Liver (tissue), 9 donors: Measurements from ENCODE around the gene ZKSCAN1. TPM values are rescaled to one million over a fixed set of nuclear protein-coding genes. Genes with fewer than 3 reads are reported as not detected.

Experiments
- DNase-seq: peaks from one replicate; pipeline ENCODE4 v3.0.0-alpha.2; 2017; ENCODE audit warnings: low spot score
- H3K27ac ChIP-seq, 2 donors: one replicate each; pipeline ENCODE4 v1.7.0; 2013; ENCODE audit warnings: inconsistent platforms in 2 of 2, low read length in 2 of 2, control low read depth in 1 of 2, low read depth in 1 of 2, mild to moderate bottlenecking in 1 of 2
- H3K27me3 ChIP-seq, 4 donors: one replicate each; pipeline versions ENCODE4 v1.6.1 to v1.7.0; 2013; ENCODE audit warnings: low read length in 3 of 4, inconsistent platforms in 1 of 4, mild to moderate bottlenecking in 1 of 4, moderate library complexity in 1 of 4; ENCODE audit not compliant: control insufficient read depth in 4 of 4, insufficient read depth in 4 of 4
- H3K36me3 ChIP-seq, 4 donors: one replicate each; pipeline versions ENCODE4 v1.6.1 to v1.7.0; 2013; ENCODE audit warnings: low read length in 3 of 4, mild to moderate bottlenecking in 3 of 4, low read depth in 1 of 4, moderate library complexity in 1 of 4; ENCODE audit not compliant: control insufficient read depth in 4 of 4, insufficient read depth in 3 of 4
- H3K4me1 ChIP-seq, 4 donors: one replicate each; pipeline versions ENCODE4 v1.6.1 to v1.7.0; 2013; ENCODE audit warnings: low read length in 3 of 4, mild to moderate bottlenecking in 3 of 4, moderate library complexity in 1 of 4; ENCODE audit not compliant: control insufficient read depth in 4 of 4, insufficient read depth in 4 of 4
- H3K4me3 ChIP-seq, 3 donors: one replicate each; pipeline versions ENCODE4 v1.6.1 to v1.7.0; 2013; ENCODE audit warnings: low read length in 3 of 3, control low read depth in 1 of 3, low read depth in 1 of 3, mild to moderate bottlenecking in 1 of 3
- H3K9ac ChIP-seq, 2 donors: one replicate each; pipeline ENCODE4 v1.7.0; 2013; ENCODE audit warnings: low read length in 2 of 2, mild to moderate bottlenecking in 2 of 2, moderate library complexity in 2 of 2, control low read depth in 1 of 2, low read depth in 1 of 2
- H3K9me3 ChIP-seq, 4 donors: one replicate each; pipeline versions ENCODE4 v1.6.1 to v1.7.0; 2013; ENCODE audit warnings: low read length in 3 of 4; ENCODE audit not compliant: control insufficient read depth in 4 of 4
- ATF3 ChIP-seq: IDR thresholded peaks from 2 replicates; pipeline ENCODE4 v1.6.1; 2016; ENCODE audit warnings: antibody characterized with exemption
- CTCF ChIP-seq: fragments of 150-350 bp; IDR thresholded peaks from 2 replicates; pipeline ENCODE4 v1.5.1; 2017; ENCODE audit warnings: improper control_type of control experiment, low read depth, low read length; ENCODE audit not compliant: missing input control
- EGR1 ChIP-seq, 2 donors: IDR thresholded peaks; 2 replicates each; pipeline ENCODE4 v1.6.1; 2016 to 2018; ENCODE audit warnings: antibody characterized with exemption in 2 of 2, low read depth in 2 of 2
- FOXA1 ChIP-seq: IDR thresholded peaks from 2 replicates; pipeline ENCODE4 v1.6.1; 2016; ENCODE audit warnings: antibody characterized with exemption
- FOXA2 ChIP-seq: IDR thresholded peaks from 2 replicates; pipeline ENCODE4 v1.6.1; 2016; ENCODE audit warnings: antibody characterized with exemption
- GABPA ChIP-seq, 2 donors: IDR thresholded peaks in 1 of 2; conservative IDR thresholded peaks in 1 of 2; 2 replicates each; pipeline ENCODE4 v1.6.1; 2016; ENCODE audit warnings: antibody characterized with exemption in 2 of 2, mild to moderate bottlenecking in 1 of 2, moderate library complexity in 1 of 2
- HNF4A ChIP-seq, 2 donors: conservative IDR thresholded peaks; 2 replicates each; pipeline ENCODE4 v1.6.1; 2016; ENCODE audit warnings: antibody characterized with exemption in 2 of 2, mild to moderate bottlenecking in 2 of 2
- HNF4G ChIP-seq: IDR thresholded peaks from 2 replicates; pipeline ENCODE4 v1.6.1; 2016; ENCODE audit warnings: antibody characterized with exemption
- JUND ChIP-seq, 2 donors: IDR thresholded peaks; 2 replicates each; pipeline ENCODE4 v1.6.1; 2016; ENCODE audit warnings: antibody characterized with exemption in 2 of 2
- NR2F2 ChIP-seq: IDR thresholded peaks from 2 replicates; pipeline ENCODE4 v1.6.1; 2016; ENCODE audit warnings: antibody characterized with exemption
- RAD21 ChIP-seq, 2 donors: IDR thresholded peaks; 2 replicates each; pipeline ENCODE4 v1.6.1; 2016; ENCODE audit warnings: antibody characterized with exemption in 2 of 2, mild to moderate bottlenecking in 2 of 2
- RXRA ChIP-seq, 2 donors: IDR thresholded peaks; 2 replicates each; pipeline ENCODE4 v1.6.1; 2017 to 2018; ENCODE audit warnings: antibody characterized with exemption in 2 of 2, mild to moderate bottlenecking in 1 of 2
- SP1 ChIP-seq: IDR thresholded peaks from 2 replicates; pipeline ENCODE4 v1.6.1; 2018; ENCODE audit warnings: antibody characterized with exemption, mild to moderate bottlenecking
- TAF1 ChIP-seq: conservative IDR thresholded peaks from 2 replicates; pipeline ENCODE4 v1.6.1; 2016; ENCODE audit warnings: antibody characterized with exemption, mild to moderate bottlenecking
- YY1 ChIP-seq: IDR thresholded peaks from 2 replicates; pipeline ENCODE4 v1.6.1; 2016; ENCODE audit warnings: antibody characterized with exemption, mild to moderate bottlenecking
- WGBS: extraction: QIAGEN DNeasy Blood & Tissue Kit; methylation state at CpG from one replicate; pipeline ENCODE4 v1.1.7; 2013; 5-methylcytosine and 5-hydroxymethylcytosine counted together
- polyA plus RNA-seq, 2 donors: library from polyadenylated mRNA; stranded (reverse) in 1 of 2; unstranded in 1 of 2; fragments of 200-250 nt in 1 of 2; fragments of >200 nt in 1 of 2; fragmentation: Nextera tagmentation in 1 of 2; extraction: Ambion mirVana in 1 of 2; gene quantifications; one replicate each; pipeline versions ENCODE4 v1.2.1 to v1.2.3, GENCODE V29; 2013 to 2015
- total RNA-seq, 2 donors: library from RNA; depleted of rRNA; stranded (reverse); fragments of >200 nt; gene quantifications; one replicate each; pipeline ENCODE4 v1.2.3, GENCODE V29; 2014
- TF ChIP-seq, protein P1 (sequence below): IDR thresholded peaks from 2 replicates; pipeline ENCODE4 v1.6.1; 2016; ENCODE audit warnings: antibody characterized with exemption, mild to moderate bottlenecking
- TF ChIP-seq, protein P2 (sequence below): IDR thresholded peaks from 2 replicates; pipeline ENCODE4 v1.6.1; 2016; ENCODE audit warnings: antibody characterized with exemption
- TF ChIP-seq, protein P3 (sequence below): IDR thresholded peaks from 2 replicates; pipeline ENCODE4 v1.6.1; 2016; ENCODE audit warnings: antibody characterized with exemption
- donor health status: healthy.
- donor health status: healthy.
- donor health status: healthy.
- donor health status: healthy.
- donor health status: healthy.

ZKSCAN1 gene
- total and polyA plus RNA-seq, 4 donors, result 11.8 to 117 (median 30.1) TPM

GRCh38 chr7:100033526-100033925 is 18.1 kb downstream of the ZKSCAN1 start:
- no peaks in the 10 kb centered on the region for H3K27me3 ChIP-seq
- no peak overlapping the region for H3K27ac ChIP-seq
- H3K9ac ChIP-seq, result no peak overlapping the region
- no peak for DNase-seq
- H3K4me3 ChIP-seq, result no peak overlapping the region
- H3K36me3 ChIP-seq, result peaks cover 9 to 60% (median 49%) of the 10 kb centered on the region in 4 donors
- no peaks in the 10 kb centered on the region for H3K9me3 ChIP-seq
- WGBS, result 96% methylated on average over 6 of the region's 6 CpGs
- H3K4me1 ChIP-seq, result peaks cover 6 to 50% (median 45%) of the 10 kb centered on the region in 4 donors
- TF ChIP-seq RXRA (IDR thresholded peaks at IDR 0.05) (no peak), EGR1 (IDR thresholded peaks at IDR 0.05; ENCODE audit: low read depth in 2 of 2) (no peak), FOXA1 (no peak), TAF1 (no peak), JUND (IDR thresholded peaks at IDR 0.05) (no peak), GABPA (IDR thresholded peaks at IDR 0.05 in 1 of 2, conservative IDR thresholded peaks at IDR 0.05 in 1 of 2) (no peak), HNF4A (conservative IDR thresholded peaks at IDR 0.05) (no peak), CTCF (no peak), YY1 (no peak), FOXA2 (no peak), RAD21 (IDR thresholded peaks at IDR 0.05) (no peak), ATF3 (no peak), HNF4G (no peak), NR2F2 (no peak), SP1 (no peak)
- TF ChIP-seq, protein P1, sequence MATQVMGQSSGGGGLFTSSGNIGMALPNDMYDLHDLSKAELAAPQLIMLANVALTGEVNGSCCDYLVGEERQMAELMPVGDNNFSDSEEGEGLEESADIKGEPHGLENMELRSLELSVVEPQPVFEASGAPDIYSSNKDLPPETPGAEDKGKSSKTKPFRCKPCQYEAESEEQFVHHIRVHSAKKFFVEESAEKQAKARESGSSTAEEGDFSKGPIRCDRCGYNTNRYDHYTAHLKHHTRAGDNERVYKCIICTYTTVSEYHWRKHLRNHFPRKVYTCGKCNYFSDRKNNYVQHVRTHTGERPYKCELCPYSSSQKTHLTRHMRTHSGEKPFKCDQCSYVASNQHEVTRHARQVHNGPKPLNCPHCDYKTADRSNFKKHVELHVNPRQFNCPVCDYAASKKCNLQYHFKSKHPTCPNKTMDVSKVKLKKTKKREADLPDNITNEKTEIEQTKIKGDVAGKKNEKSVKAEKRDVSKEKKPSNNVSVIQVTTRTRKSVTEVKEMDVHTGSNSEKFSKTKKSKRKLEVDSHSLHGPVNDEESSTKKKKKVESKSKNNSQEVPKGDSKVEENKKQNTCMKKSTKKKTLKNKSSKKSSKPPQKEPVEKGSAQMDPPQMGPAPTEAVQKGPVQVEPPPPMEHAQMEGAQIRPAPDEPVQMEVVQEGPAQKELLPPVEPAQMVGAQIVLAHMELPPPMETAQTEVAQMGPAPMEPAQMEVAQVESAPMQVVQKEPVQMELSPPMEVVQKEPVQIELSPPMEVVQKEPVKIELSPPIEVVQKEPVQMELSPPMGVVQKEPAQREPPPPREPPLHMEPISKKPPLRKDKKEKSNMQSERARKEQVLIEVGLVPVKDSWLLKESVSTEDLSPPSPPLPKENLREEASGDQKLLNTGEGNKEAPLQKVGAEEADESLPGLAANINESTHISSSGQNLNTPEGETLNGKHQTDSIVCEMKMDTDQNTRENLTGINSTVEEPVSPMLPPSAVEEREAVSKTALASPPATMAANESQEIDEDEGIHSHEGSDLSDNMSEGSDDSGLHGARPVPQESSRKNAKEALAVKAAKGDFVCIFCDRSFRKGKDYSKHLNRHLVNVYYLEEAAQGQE, result no peak
- TF ChIP-seq, protein P2, sequence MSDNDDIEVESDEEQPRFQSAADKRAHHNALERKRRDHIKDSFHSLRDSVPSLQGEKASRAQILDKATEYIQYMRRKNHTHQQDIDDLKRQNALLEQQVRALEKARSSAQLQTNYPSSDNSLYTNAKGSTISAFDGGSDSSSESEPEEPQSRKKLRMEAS, result no peak
- TF ChIP-seq, protein P3, sequence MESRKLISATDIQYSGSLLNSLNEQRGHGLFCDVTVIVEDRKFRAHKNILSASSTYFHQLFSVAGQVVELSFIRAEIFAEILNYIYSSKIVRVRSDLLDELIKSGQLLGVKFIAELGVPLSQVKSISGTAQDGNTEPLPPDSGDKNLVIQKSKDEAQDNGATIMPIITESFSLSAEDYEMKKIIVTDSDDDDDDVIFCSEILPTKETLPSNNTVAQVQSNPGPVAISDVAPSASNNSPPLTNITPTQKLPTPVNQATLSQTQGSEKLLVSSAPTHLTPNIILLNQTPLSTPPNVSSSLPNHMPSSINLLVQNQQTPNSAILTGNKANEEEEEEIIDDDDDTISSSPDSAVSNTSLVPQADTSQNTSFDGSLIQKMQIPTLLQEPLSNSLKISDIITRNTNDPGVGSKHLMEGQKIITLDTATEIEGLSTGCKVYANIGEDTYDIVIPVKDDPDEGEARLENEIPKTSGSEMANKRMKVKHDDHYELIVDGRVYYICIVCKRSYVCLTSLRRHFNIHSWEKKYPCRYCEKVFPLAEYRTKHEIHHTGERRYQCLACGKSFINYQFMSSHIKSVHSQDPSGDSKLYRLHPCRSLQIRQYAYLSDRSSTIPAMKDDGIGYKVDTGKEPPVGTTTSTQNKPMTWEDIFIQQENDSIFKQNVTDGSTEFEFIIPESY, result no peak
